ENCODE measurements around the gene KCNMB2.
"Not testable (repeated sequence)": the region's sequence is repeated elsewhere in the genome, so short reads cannot be mapped to it uniquely, and the experiment has no call there.

KCNMB2 gene

GRCh38 chr3:178826435-178827123, 290.3 kb downstream of the KCNMB2 start:
- DNase-seq, result no peak

GRCh38 chr3:178827285-178827856, 291.1 kb downstream of the KCNMB2 start:
- no peak for DNase-seq

DNA sequence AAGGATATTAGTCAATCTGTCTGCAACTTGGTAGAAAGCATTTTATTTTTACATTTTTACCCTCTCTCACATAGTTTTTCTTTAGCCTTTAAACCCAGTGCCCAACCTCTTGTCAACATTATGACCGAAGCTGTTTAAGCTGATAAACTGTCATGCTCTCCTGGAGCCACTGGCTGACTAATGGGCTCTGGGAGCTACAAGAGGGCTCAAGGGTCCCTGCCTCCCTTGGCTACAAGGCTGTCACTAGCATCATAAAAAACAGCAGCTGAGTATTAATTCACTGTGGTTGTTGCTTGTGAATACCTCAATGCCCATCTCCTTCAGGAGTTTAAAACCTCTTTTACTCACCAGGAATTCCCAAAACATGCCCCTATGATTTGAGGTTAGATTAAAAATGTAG, 297.5 kb downstream of the KCNMB2 start:
- no peak for DNase-seq

DNA sequence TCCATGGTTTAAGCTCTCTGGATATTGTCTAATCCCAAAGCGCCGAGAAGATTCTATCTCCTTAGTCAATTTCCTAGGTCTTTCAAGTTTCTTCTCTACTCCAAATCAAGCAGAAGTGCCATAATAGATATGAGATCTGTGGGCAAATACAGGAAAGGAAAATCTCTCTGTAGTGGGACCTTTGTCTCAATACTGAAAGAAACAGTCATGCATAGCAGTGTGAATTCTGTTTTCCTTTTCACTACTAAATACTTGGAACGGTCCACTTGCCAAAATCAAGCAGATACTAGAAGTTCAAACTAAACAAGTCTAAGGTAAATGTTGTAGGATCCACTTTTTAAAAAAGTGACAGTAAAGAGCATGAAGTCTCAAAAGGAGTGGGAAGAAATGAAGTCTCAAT, 298.8 kb downstream of the KCNMB2 start:
- DNase-seq, result no peak

DNA sequence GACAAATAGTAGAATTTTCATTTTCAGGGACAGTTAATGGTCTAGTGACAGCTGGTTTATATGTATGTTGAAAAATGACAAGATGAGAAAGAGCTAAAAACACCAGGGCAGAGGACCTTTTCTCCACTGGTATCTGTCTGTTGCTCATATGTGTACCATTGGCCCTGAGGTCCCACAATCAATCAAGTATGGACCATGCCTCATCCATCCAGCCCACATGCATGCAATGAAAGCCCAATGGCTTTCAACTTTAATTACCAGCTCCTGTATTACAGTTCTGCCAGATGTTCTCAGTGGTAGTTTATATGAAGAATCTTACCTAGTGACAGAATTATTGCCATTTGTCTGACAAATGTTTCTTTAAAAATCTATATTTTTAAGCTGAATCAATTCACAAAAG, 301.3 kb downstream of the KCNMB2 start:
- DNase-seq, result no peak

- DNase-seq, result no peak
Measured at GRCh38 chr3:178840586-178840985, 304.4 kb downstream of the KCNMB2 start.

DNA sequence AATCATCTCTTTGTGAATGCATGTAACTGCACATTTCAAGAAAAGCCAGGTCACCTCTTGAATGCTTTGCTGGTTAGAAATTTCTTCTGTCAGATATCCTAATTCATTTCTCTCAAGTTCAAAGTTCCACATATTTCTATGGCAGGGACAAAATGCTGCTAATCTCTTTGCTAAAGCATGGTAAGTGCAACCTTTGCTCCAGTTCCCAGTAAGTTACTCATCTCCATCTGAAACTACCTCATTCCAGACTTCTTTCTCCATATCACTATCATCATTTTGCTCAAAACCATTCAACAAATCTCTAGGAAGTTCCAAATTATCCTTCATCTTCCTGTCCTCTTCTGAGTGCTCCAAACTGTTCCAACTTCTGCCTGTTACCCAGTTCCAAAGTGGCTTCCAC, 304.8 kb downstream of the KCNMB2 start:
- no peak for DNase-seq

DNA sequence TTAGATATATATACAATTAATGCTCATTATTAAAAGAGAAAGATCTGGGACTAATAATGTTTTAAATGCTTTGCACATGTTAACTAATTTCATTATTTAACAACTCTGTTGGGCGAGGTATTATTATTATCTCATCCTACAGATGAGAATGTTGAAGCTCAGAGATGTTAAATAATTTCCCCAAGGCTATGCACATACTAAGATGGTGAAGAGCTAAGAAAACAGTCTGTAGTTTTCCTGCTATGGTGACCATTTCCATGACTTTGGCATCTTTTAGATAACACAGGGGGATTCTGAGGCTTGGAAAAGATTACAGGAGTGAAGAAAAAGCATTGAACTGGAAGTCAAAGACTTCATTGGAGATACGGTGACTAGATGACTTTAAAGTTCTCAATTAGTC, 308.7 kb downstream of the KCNMB2 start:
- no peak for DNase-seq

DNA sequence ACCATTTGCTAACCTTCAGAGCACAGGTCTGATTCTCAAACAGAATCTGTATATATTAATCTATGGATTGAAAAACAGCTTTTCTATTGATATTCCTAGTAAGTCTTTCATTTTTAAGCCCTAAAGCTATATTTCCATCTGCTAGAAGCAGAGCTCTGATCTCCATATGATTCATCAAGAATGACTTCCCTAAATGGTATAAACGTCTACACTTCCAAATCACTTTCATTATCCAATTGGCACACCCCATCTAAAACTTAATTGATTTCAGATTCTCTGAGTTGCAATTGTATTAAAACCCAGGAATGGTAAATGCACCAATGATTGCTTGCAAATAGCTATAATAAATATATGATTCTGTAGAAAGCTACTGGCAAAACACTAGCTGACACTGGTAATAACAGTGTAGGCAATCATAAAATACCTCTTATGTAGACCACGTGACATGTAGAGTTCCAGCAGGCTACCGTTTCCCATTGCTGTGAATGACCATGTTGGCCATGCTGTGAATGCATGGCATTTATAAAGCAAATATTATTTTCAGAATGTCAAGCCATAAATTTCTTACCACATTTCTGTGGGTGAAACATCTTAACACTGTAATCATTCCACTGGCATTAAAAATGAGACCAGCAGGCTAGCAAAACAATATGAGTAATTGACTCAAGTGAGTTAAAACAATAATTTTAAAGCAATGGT, 309.3 kb downstream of the KCNMB2 start:
- DNase-seq, result no peak

- DNase-seq, result no peak
Measured at GRCh38 chr3:178847190-178847589, 311.0 kb downstream of the KCNMB2 start.

GRCh38 chr3:178849199-178849910, 313.1 kb downstream of the KCNMB2 start:
- no peak for DNase-seq

GRCh38 chr3:178850450-178851190, 314.4 kb downstream of the KCNMB2 start:
- no peak for DNase-seq

GRCh38 chr3:178851564-178851963, 315.3 kb downstream of the KCNMB2 start:
- DNase-seq, result no peak

GRCh38 chr3:178856804-178857203, 320.6 kb downstream of the KCNMB2 start:
- DNase-seq, result no peak

DNA sequence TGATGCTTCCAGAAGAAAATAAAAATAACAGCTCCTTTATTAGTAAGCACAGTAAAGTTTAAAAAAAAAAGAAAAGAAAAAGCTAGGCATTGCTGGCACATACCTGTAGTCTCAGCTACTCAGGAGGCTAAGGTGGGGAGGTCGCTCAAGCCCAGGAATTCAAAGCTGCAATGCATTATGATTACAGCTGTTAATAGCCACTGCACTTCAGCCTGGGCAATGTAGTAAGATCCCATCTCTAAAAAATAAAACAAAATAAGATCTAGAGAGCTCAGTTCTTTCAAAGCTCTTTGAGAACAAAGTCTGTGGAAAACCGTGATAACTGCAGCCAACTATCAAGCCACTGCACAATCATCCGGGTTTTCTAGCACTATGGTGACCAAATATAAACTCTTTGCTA, 323.1 kb downstream of the KCNMB2 start:
- DNase-seq, result no peak

GRCh38 chr3:178859900-178860436, 323.7 kb downstream of the KCNMB2 start:
- not testable (repeated sequence) for DNase-seq

DNA sequence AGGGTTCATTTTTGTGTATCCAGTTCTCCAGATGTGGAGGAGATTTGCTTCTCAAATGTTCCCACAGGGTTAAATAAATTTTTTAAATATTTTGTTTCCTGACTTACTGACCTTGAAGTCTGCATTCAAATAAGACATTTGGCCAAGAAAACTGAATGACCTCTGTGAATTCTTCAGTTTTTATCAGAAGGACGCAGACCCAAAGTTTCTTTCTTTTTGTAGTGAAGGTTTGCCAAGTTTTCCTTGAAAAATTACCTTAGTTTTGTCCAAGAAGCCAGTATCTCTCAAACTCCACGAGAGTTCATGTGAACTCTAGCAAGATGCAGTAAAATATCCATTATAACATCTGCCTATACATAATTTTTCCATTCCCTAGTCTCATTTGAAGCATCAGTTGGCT, 332.4 kb downstream of the KCNMB2 start:
- DNase-seq, result no peak

GRCh38 chr3:178870085-178870484, 333.8 kb downstream of the KCNMB2 start:
- DNase-seq, result no peak

DNA sequence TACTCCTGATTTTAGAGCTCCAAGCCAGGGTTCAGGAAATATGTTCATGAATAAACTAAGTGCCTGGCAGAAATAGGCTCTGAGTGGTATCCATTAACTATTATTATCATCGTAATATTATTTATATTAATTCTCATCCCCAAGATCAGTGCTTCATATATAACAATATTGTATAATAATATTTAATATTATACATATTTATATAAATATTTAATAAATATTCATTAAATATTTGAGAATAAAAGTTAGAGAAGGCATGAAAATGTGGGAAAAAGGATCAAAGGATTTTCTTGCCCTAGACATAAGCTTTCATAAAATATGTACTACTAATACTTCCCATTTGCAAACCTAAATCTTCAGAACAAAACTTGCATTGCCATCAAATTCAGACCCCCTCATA, 338.9 kb downstream of the KCNMB2 start:
- DNase-seq, result no peak

DNA sequence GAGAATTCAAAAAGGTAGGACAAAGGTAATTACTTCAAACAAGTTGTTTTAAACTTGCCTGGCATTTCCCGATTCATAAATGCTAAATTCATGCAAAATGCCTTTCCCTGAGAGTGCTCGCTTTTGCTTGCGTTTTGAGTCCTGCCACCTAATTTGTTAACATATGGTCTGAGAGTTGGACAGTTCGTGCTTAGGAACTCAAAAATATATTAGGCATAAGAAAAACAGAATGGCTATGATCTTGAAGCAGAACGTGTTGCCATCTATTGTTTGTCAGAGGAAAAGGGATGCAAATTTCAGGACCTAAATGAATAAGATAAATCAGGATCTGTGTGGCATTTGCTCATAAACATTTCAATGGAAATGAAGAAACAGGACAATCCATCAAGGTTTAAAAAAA, 339.6 kb downstream of the KCNMB2 start:
- no peak for DNase-seq

GRCh38 chr3:178880274-178880673, 344.0 kb downstream of the KCNMB2 start:
- DNase-seq, result no peak
